Left colon (tissue), 2 donors: Measurements from ENCODE around the gene XPC. TPM values are rescaled to one million over a fixed set of nuclear protein-coding genes. Genes with fewer than 3 reads are reported as not detected.
"Not testable (repeated sequence)": the region's sequence is repeated elsewhere in the genome, so short reads cannot be mapped to it uniquely, and the experiment has no call there.

ENCODE experiments used
- ATAC-seq: fragments of 200-7000 bp; cut with Tn5 transposase; one replicate; pipeline ENCODE4 v1.9.1; 2020; ENCODE audit warnings: mild to moderate bottlenecking, moderate library complexity
- DNase-seq, 2 donors: peaks; one replicate each; pipeline ENCODE4 v3.0.0-alpha.2; 2020
- intact Hi-C, 2 donors: fragments of 100-400 bp; cut with DNase I in 1 of 2; cut with micrococcal nuclease in 1 of 2; formaldehyde crosslinking; loops; one replicate each; pipeline versions ENCODE4 v1.11.2 to v1.14.0; 2022; cut with DNase I, micrococcal nuclease
- total RNA-seq, 2 donors: library from RNA; stranded (reverse); fragmentation: NEBNext Ultra II Directional; extraction: Animal tissue kit (Norgen Biotek cat#: 25700); gene quantifications; one replicate each; pipeline ENCODE4 v1.2.1, GENCODE V29; 2021
- donor health status: DM: no; HTN: no; CAD: no.
- donor health status: DM: yes; HTN: yes; CAD: no.

XPC gene
- total RNA-seq, 2 donors from 2014 or later, result 19.7 to 22.4 TPM

GRCh38 chr3:14117468-14118399 lies 60.7 kb downstream of the XPC start:
- intact Hi-C loops, result no loop called here
- no peak for DNase-seq
- no peak for ATAC-seq

GRCh38 chr3:14113965-14114635 lies 64.3 kb downstream of the XPC start:
- ATAC-seq, result peak; percentile 87
- no peak for DNase-seq
- intact Hi-C loops, result no loop called here

- intact Hi-C loops, result no loop called here
These were observed 67.7 kb downstream of the XPC start for GRCh38 chr3:14110699-14111098.

GRCh38 chr3:14109821-14110220 lies 68.6 kb downstream of the XPC start:
- DNase-seq, intact Hi-C loops, ATAC-seq: not testable (repeated sequence)

More at GRCh38 chr3:14110699-14111098, 67.7 kb downstream of the XPC start:
- DNase-seq (no peak), ATAC-seq (no peak)

- ATAC-seq, result no peak
- DNase-seq, result no peak
- intact Hi-C loops, result no loop called here
These were observed 80.6 kb downstream of the XPC start for GRCh38 chr3:14097616-14098391.

GRCh38 chr3:14096742-14097141 lies 81.7 kb downstream of the XPC start:
- DNase-seq (no peak), ATAC-seq (no peak)
- intact Hi-C loops, result no loop called here

Other genes with a start within 250 kb of the XPC start
- gene CHCHD4, start 53.7 kb downstream of the XPC start, total RNA-seq, result 10 to 100 TPM; 17.6 to 18.9 TPM
- 10 to 100 TPM; 25.3 to 29.2 TPM for gene TMEM43, start 53.5 kb downstream of the XPC start, total RNA-seq
- 1 to 10 TPM; 9.1 to 9.9 TPM for gene LSM3, start 216 bp upstream of the XPC start, total RNA-seq
- gene SLC6A6, start 224.0 kb upstream of the XPC start, total RNA-seq, result 1 to 10 TPM; 6.7 to 8.3 TPM